GM12875 (cell line): ENCODE measurements around the gene SCTR.

Source experiments
- H3K4me3 ChIP-seq: one replicate; pipeline ENCODE4 v1.5.1; 2011; ENCODE audit warnings: low read depth, low read length, control low read depth
- TF ChIP-seq, protein P1 (sequence below): IDR thresholded peaks from 2 replicates; pipeline ENCODE4 v1.5.1; 2011; ENCODE audit warnings: low read depth, mild to moderate bottlenecking, control low read depth, inconsistent platforms, low read length, moderate library complexity, borderline replicate concordance; ENCODE audit not compliant: insufficient read depth

Gene SCTR

GRCh38 chr2:119525614-119526013 is 1.3 kb upstream of the SCTR start:
- TF ChIP-seq, protein P1, sequence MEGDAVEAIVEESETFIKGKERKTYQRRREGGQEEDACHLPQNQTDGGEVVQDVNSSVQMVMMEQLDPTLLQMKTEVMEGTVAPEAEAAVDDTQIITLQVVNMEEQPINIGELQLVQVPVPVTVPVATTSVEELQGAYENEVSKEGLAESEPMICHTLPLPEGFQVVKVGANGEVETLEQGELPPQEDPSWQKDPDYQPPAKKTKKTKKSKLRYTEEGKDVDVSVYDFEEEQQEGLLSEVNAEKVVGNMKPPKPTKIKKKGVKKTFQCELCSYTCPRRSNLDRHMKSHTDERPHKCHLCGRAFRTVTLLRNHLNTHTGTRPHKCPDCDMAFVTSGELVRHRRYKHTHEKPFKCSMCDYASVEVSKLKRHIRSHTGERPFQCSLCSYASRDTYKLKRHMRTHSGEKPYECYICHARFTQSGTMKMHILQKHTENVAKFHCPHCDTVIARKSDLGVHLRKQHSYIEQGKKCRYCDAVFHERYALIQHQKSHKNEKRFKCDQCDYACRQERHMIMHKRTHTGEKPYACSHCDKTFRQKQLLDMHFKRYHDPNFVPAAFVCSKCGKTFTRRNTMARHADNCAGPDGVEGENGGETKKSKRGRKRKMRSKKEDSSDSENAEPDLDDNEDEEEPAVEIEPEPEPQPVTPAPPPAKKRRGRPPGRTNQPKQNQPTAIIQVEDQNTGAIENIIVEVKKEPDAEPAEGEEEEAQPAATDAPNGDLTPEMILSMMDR = no peak

DNA sequence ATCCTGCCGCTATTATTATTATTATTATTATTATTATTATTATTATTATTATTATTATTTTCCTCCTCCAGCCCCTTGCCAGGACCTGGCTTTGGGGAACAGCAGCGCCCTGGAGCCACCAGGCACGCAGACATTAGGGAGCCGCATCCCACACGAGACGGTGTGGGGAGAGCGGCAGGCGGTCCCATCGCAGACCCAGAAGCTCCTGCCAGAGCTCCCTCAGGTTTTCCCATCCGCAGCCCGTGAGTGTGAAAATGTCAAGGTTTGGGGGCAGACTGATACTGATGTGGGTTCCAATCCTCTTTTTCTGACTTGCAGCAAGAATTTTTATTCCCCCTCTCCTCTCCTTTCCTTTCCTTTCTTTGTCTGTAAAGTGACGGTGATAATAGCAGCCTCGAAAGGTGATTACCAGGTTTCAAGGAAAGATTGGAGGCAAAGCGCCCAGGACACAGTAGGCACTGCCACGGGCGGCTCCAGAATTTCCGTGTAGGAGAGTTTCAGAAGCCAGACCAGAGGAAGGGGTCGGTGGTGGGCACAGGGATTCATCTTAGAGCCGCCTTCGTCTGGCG is 816 bp downstream of the SCTR start:
- no peak overlapping the region for H3K4me3 ChIP-seq
- TF ChIP-seq, protein P1 = no peak

More at GRCh38 chr2:119525614-119526013, 1.3 kb upstream of the SCTR start:
- no peak overlapping the region for H3K4me3 ChIP-seq

- TF ChIP-seq, protein P1 = no peak
- H3K4me3 ChIP-seq = no peak overlapping the region
These were observed 1.6 kb downstream of the SCTR start for GRCh38 chr2:119522671-119523070.

- TF ChIP-seq, protein P1 = no peak
- H3K4me3 ChIP-seq = no peak overlapping the region
These were observed 2.7 kb downstream of the SCTR start for GRCh38 chr2:119521433-119522050.

- TF ChIP-seq, protein P1 = no peak
These were observed 3.4 kb downstream of the SCTR start for GRCh38 chr2:119520696-119521432.

GRCh38 chr2:119519057-119519408 is 5.2 kb downstream of the SCTR start:
- TF ChIP-seq, protein P1 = no peak

More at GRCh38 chr2:119520696-119521432, 3.4 kb downstream of the SCTR start:
- H3K4me3 ChIP-seq = no peak overlapping the region

GRCh38 chr2:119518401-119519056 is 5.8 kb downstream of the SCTR start:
- TF ChIP-seq, protein P1 = no peak
- no peak overlapping the region for H3K4me3 ChIP-seq

More at GRCh38 chr2:119519057-119519408, 5.2 kb downstream of the SCTR start:
- no peak overlapping the region for H3K4me3 ChIP-seq
